Lower lobe of right lung (tissue), 2 donors: ENCODE measurements around the gene LPIN3. TPM values are rescaled to one million over a fixed set of nuclear protein-coding genes. Genes with fewer than 3 reads are reported as not detected.

Experiments
- ATAC-seq, 2 donors: fragments of 200-7000 bp; cut with Tn5 transposase; one replicate each; pipeline ENCODE4 v1.9.1; 2020 to 2022; ENCODE audit warnings: mild to moderate bottlenecking in 2 of 2, moderate library complexity in 2 of 2
- DNase-seq: peaks from one replicate; pipeline ENCODE4 v3.0.0-alpha.2; 2020
- H3K27ac ChIP-seq: fragments of 200-600 bp; one replicate; pipeline ENCODE4 v1.8.0; 2022
- H3K27me3 ChIP-seq: fragments of 200-600 bp; one replicate; pipeline ENCODE4 v1.8.0; 2022; ENCODE audit warnings: low read depth
- H3K36me3 ChIP-seq: fragments of 200-600 bp; one replicate; pipeline ENCODE4 v1.8.0; 2022; ENCODE audit warnings: mild to moderate bottlenecking
- H3K4me1 ChIP-seq: fragments of 200-600 bp; one replicate; pipeline ENCODE4 v1.8.0; 2022
- H3K4me3 ChIP-seq: fragments of 200-600 bp; one replicate; pipeline ENCODE4 v1.8.0; 2022; ENCODE audit warnings: mild to moderate bottlenecking
- H3K9me3 ChIP-seq: fragments of 200-600 bp; one replicate; pipeline ENCODE4 v1.8.0; 2022
- CTCF ChIP-seq: fragments of 200-600 bp; IDR thresholded peaks from one replicate; pipeline ENCODE4 v1.8.0; 2022; ENCODE audit warnings: antibody characterized with exemption, mild to moderate bottlenecking
- intact Hi-C: fragments of 100-400 bp; cut with DNase I; formaldehyde crosslinking; loops from one replicate; pipeline ENCODE4 v1.11.0; 2022
- total RNA-seq: library from RNA; stranded (reverse); fragmentation: NEBNext Ultra II Directional; extraction: Animal tissue kit (Norgen Biotek cat#: 25700); gene quantifications from one replicate; pipeline ENCODE4 v1.2.1, GENCODE V29; 2021
- donor health status: DM: no; HTN: yes; CAD: no; lungs with severe emphysema.

The LPIN3 gene
- total RNA-seq, 1 donor from 2014 or later = 16.3 TPM

DNA sequence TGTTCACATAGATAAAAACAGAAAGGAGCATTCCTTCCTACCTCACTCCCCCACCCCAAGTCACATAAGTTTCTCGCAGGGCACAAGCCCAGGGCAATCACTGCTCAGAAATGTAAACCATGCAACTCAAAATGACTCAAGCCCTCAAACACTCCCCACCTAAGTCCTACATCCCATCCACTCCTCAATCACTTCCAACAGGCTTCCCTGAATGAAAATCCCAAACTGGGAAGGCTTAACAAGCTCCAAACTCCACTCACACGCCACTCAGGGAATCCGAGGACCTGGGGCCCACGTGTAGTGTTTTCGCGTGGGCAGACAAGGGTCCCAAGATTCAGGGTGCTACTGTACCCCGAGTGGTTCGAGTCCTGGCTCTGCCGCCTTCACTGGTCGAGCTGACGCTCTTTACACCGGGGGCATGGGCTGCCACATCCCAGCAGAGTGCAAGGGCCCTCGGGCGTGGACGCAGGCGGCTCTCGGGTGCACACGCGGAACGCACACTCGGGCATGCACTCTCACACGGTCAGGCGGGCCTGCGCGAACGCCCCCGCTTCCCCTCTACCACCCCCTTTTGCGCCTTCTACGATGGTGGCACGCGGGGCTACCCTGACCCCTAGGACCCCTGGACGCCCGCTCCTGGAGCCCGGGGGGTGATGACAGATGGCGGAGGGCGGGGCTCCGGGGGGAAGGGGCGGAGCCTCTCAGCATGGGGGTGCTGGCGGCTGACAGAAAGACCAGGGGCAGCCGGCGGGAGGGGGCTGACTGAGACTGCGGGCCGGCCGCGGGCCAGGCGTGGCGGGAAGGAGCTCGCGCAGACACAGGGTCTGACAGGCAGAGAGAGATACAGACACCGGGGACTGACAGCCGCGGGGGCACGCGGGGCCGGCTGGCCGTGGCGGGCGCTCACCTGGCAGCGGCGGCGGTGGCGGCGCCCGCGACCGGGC is 23.7 kb upstream of the LPIN3 start:
- Histone ChIP-seq H3K9me3 (no peaks in the 10 kb centered on the region), H3K4me1 (peaks cover 16% of the 10 kb centered on the region), H3K27me3 (no peaks in the 10 kb centered on the region), H3K4me3 (peak overlapping the region; percentile 79), H3K27ac (peak overlapping the region; percentile 90), H3K36me3 (no peaks in the 10 kb centered on the region)
- peak; percentile 85 for DNase-seq
- TF ChIP-seq CTCF = no peak
- peak; percentile 60 to 74 for ATAC-seq
- intact Hi-C loops = no loop called here

DNA sequence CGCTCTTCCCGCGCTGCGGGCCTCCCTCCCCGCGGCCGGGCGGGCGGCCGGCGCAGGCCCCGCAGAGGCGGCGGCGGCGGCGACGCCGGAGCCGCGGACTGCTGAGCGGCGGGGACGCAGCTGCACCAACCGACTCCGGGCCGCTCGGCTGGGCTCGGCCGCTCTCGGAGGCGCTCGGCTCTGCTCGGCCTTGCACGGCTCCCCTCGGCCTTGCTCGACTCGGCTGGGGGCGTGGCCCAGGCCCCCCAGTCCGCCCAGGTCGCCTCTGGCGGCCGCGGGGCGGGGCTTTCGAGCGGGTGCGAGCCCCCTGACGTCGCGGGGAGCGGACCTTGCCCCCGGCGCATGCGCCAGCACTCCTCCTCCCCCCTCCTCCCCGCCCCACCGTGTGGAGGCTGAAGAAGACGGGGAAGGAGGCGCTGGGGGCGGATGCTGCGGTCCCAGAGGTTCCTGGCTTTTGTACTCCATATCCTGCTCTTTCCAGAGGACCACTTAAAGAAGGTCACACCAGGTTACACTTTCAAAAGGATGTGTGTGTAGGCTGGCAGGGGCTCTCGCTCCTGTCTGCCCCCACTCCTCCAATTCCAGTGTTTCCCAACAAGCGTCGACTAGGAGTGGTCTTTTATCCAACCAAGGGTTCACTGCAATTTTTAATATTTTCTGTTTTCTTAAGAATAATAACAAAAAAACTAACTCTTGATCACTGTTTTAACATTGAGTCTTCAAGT is 22.9 kb upstream of the LPIN3 start, which contains the start of gene ZHX3:
Gene ZHX3, minus strand, starts transcription at position 186 of the 725 bp plus-strand sequence. CDS start 112,815 bp downstream, outside the sequence.
- intact Hi-C loops = no loop called here
- DNase-seq (peak; percentile 97), ATAC-seq (peak; percentile 97 to 99)
- Histone ChIP-seq H3K9me3 (no peaks in the 10 kb centered on the region), H3K27ac (peak within 1 kb of the TSS; percentile 90), H3K4me3 (peak within 1 kb of the TSS; percentile 79), H3K36me3 (no peaks in the 10 kb centered on the region), H3K27me3 (no peaks in the 10 kb centered on the region), H3K4me1 (peaks cover 16% of the 10 kb centered on the region)
- TF ChIP-seq CTCF = no peak

GRCh38 chr20:41318271-41318649 is 22.4 kb upstream of the LPIN3 start:
- Histone ChIP-seq H3K27me3 (no peaks in the 10 kb centered on the region), H3K4me3 (peak overlapping the region; percentile 79), H3K36me3 (no peaks in the 10 kb centered on the region), H3K4me1 (peaks cover 16% of the 10 kb centered on the region), H3K9me3 (no peaks in the 10 kb centered on the region), H3K27ac (peak overlapping the region; percentile 90)
- TF ChIP-seq CTCF = no peak
- no peak for DNase-seq
- intact Hi-C loops = no loop called here
- ATAC-seq = no peak

GRCh38 chr20:41320441-41320840 is 20.2 kb upstream of the LPIN3 start:
- H3K4me3 ChIP-seq = no peak overlapping the region
- no peak for TF ChIP-seq CTCF
- no peak for DNase-seq
- no peaks in the 10 kb centered on the region for H3K36me3 ChIP-seq
- H3K4me1 ChIP-seq = peaks cover 16% of the 10 kb centered on the region
- no peak for ATAC-seq
- H3K27ac ChIP-seq = no peak overlapping the region
- H3K27me3 ChIP-seq = no peaks in the 10 kb centered on the region
- intact Hi-C loops = no loop called here
- H3K9me3 ChIP-seq = no peaks in the 10 kb centered on the region

GRCh38 chr20:41320976-41321375 is 19.6 kb upstream of the LPIN3 start:
- peaks cover 15% of the 10 kb centered on the region for H3K4me1 ChIP-seq
- H3K27me3 ChIP-seq = no peaks in the 10 kb centered on the region
- H3K27ac ChIP-seq = no peak overlapping the region
- no peaks in the 10 kb centered on the region for H3K36me3 ChIP-seq
- ATAC-seq (no peak), DNase-seq (no peak)
- no peak for TF ChIP-seq CTCF
- no peak overlapping the region for H3K4me3 ChIP-seq
- intact Hi-C loops = no loop called here
- no peaks in the 10 kb centered on the region for H3K9me3 ChIP-seq
